Cardiac muscle cell (in vitro differentiated cells and primary cell): ENCODE results near the gene TTC36. TPM values are rescaled to one million over a fixed set of nuclear protein-coding genes. Genes with fewer than 3 reads are reported as not detected.
"Not testable (repeated sequence)": the region's sequence is repeated elsewhere in the genome, so short reads cannot be mapped to it uniquely, and the experiment has no call there.

Experiments used
- DNase-seq, 2 donors: peaks; one replicate each; pipeline versions ENCODE4 v3.0.0 to v3.0.0-alpha.2; 2010 to 2017; ENCODE audit warnings: low read depth in 1 of 2, low spot score in 1 of 2
- H3K27ac ChIP-seq: fragments of 200-600 bp; sonication (generic); 2 replicates; pipeline ENCODE4 v1.5.1; 2016
- H3K27me3 ChIP-seq: fragments of 200-600 bp; sonication (generic); 2 replicates; pipeline ENCODE4 v1.6.0; 2016; ENCODE audit warnings: control low read depth
- H3K36me3 ChIP-seq: fragments of 200-600 bp; sonication (generic); 2 replicates; pipeline ENCODE4 v1.5.1; 2016; ENCODE audit warnings: control low read depth
- H3K4me1 ChIP-seq: fragments of 200-600 bp; sonication (generic); 2 replicates; pipeline ENCODE4 v1.8.1; 2017; ENCODE audit warnings: low read depth, mild to moderate bottlenecking, mixed run types
- H3K4me3 ChIP-seq: fragments of 200-600 bp; sonication (generic); 2 replicates; pipeline ENCODE4 v1.5.1; 2016; ENCODE audit warnings: mild to moderate bottlenecking
- H3K9me3 ChIP-seq: fragments of 200-600 bp; sonication (generic); 2 replicates; pipeline ENCODE4 v1.5.1; 2017; ENCODE audit warnings: low read depth, mild to moderate bottlenecking, control low read depth
- polyA plus RNA-seq: library from polyadenylated mRNA; unstranded; fragments of >200 nt; fragmentation: Nextera tagmentation; extraction: Ambion mirVana; gene quantifications from 2 replicates; pipeline ENCODE4 v1.2.1, GENCODE V29; 2016
- total RNA-seq: library from RNA; depleted of rRNA; stranded (reverse); fragments of >200 nt; gene quantifications from 2 replicates; pipeline ENCODE4 v1.2.3, GENCODE V29; 2016
- TF ChIP-seq, protein P1 (sequence below): IDR thresholded peaks from 2 replicates; pipeline ENCODE4 v1.5.1; 2012; ENCODE audit warnings: low read depth, mild to moderate bottlenecking, low read length

The TTC36 gene
- total and polyA plus RNA-seq, 2 experiments from 2014 or later = 5.6 to 8.2 TPM

DNA sequence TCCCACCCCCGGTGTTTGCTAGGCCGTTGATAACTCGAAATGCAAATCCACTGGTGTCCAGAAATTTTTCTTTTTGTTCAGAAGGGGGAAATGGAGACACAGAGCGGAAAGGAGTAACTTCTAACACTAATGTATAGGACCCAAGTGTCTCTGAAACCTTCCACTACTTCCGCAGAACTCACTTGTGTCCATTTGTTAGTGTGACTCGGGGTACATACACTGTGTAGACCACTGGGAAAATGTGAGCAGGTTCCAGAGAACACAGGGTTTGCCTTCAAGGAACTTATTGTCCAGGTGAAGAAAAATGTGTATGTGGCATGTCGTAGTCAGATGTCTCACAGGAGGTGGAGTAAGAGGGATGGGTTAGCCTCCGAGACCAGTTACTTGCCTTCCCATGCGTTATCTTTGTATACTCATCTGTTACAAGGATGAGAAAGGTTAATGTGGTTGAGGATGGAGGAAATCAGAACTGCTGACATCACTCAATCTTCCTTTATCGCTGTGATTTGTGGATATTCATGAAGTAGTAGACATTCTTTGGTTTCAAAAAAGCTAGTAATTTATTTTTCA, 45.8 kb downstream of the TTC36 start:
- Histone ChIP-seq H3K4me3 (peak overlapping the region; percentile 95), H3K27me3 (no peaks in the 10 kb centered on the region), H3K9me3 (no peaks in the 10 kb centered on the region), H3K27ac (peak overlapping the region; percentile 98), H3K36me3 (no peaks in the 10 kb centered on the region), H3K4me1 (peaks cover 15% of the 10 kb centered on the region)
- TF ChIP-seq, protein P1, sequence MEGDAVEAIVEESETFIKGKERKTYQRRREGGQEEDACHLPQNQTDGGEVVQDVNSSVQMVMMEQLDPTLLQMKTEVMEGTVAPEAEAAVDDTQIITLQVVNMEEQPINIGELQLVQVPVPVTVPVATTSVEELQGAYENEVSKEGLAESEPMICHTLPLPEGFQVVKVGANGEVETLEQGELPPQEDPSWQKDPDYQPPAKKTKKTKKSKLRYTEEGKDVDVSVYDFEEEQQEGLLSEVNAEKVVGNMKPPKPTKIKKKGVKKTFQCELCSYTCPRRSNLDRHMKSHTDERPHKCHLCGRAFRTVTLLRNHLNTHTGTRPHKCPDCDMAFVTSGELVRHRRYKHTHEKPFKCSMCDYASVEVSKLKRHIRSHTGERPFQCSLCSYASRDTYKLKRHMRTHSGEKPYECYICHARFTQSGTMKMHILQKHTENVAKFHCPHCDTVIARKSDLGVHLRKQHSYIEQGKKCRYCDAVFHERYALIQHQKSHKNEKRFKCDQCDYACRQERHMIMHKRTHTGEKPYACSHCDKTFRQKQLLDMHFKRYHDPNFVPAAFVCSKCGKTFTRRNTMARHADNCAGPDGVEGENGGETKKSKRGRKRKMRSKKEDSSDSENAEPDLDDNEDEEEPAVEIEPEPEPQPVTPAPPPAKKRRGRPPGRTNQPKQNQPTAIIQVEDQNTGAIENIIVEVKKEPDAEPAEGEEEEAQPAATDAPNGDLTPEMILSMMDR = no peak
- peak in 1 of 2 donors; percentile 46 for DNase-seq

DNA sequence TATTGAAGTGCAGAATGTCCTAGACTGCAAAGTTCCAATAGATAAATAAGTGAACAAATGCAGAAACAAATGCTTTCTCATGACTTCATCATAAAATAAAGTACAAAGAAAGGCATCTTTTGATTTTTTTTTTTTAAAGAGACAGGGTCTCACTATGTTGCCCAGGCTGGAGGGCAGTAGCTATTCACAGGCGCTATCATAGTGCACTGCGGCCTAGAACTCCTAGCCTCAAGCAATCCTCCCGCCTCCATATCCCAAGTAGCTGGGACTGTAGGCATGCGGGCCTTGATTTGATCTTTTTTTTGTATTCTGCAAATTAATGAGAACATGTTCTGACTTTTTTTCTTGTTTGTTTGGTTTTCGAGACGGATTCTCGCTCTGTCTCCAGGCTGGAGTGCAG, 47.4 kb downstream of the TTC36 start:
- H3K27me3 ChIP-seq = no peaks in the 10 kb centered on the region
- no peak overlapping the region for H3K4me3 ChIP-seq
- peaks cover 15% of the 10 kb centered on the region for H3K4me1 ChIP-seq
- no peak overlapping the region for H3K27ac ChIP-seq
- no peak for DNase-seq
- H3K9me3 ChIP-seq = no peaks in the 10 kb centered on the region
- H3K36me3 ChIP-seq = no peaks in the 10 kb centered on the region
- TF ChIP-seq, protein P1 = no peak

DNA sequence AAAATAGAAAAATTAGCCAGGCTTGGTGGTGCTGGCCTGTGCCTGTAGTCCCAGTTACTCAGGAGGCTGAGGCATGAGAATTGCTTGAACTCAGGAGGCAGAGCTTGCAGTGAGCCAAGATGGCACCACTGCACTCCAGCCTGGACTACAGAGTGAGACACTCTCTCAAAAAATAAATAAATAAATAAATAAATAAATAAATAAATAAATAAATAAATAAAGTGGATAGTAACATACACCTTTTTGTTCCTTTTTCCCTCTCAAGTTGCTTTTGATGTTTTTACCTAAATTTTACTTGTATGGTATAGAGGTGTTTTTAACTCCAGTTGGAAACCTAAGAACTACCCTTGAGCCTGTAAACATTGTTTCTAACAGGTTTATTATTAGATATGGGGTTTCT, 50.7 kb downstream of the TTC36 start:
- H3K27ac ChIP-seq, H3K4me3 ChIP-seq, H3K27me3 ChIP-seq, DNase-seq, H3K9me3 ChIP-seq: not testable (repeated sequence)
- Histone ChIP-seq H3K36me3 (peaks cover 10% of the 10 kb centered on the region), H3K4me1 (peaks cover 15% of the 10 kb centered on the region)

Other genes starting within 250 kb of the TTC36 start
- not detected in 2 replicates for gene CD3E, start 222.7 kb upstream of the TTC36 start, total RNA-seq
- not detected in 2 replicates for gene CD3E, start 222.7 kb upstream of the TTC36 start, polyA plus RNA-seq
- not detected in 2 replicates for gene CD3D, start 184.8 kb upstream of the TTC36 start, total RNA-seq
- not detected in 2 replicates for gene CD3D, start 184.8 kb upstream of the TTC36 start, polyA plus RNA-seq
- not detected in 2 replicates for gene CD3G, start 183.1 kb upstream of the TTC36 start, total RNA-seq
- gene CD3G, start 183.1 kb upstream of the TTC36 start, polyA plus RNA-seq = not detected in 2 replicates
- gene UBE4A, start 167.9 kb upstream of the TTC36 start, total RNA-seq = 23.6 and 25.9 TPM in 2 replicates
- gene UBE4A, start 167.9 kb upstream of the TTC36 start, polyA plus RNA-seq = 17.4 and 26.6 TPM in 2 replicates
- gene ATP5MG, start 125.9 kb upstream of the TTC36 start, total RNA-seq = 65.3 and 90.5 TPM in 2 replicates
- gene ATP5MG, start 125.9 kb upstream of the TTC36 start, polyA plus RNA-seq = 734 and 884 TPM in 2 replicates
- 23.4 and 48.2 TPM in 2 replicates for gene KMT2A, start 91.0 kb upstream of the TTC36 start, total RNA-seq
- gene KMT2A, start 91.0 kb upstream of the TTC36 start, polyA plus RNA-seq = 28.0 and 31.6 TPM in 2 replicates
- 50.0 and 51.3 TPM in 2 replicates for gene TMEM25, start 3.7 kb downstream of the TTC36 start, total RNA-seq
- 34.9 and 41.1 TPM in 2 replicates for gene TMEM25, start 3.7 kb downstream of the TTC36 start, polyA plus RNA-seq
- gene IFT46, start 38.5 kb downstream of the TTC36 start, total RNA-seq = 22.0 and 25.2 TPM in 2 replicates
- 24.5 and 24.8 TPM in 2 replicates for gene IFT46, start 38.5 kb downstream of the TTC36 start, polyA plus RNA-seq
- 77.6 and 94.3 TPM in 2 replicates for gene ARCN1, start 44.9 kb downstream of the TTC36 start, total RNA-seq
- 117 and 124 TPM in 2 replicates for gene ARCN1, start 44.9 kb downstream of the TTC36 start, polyA plus RNA-seq
- 95.7 and 126 TPM in 2 replicates for gene PHLDB1, start 80.1 kb downstream of the TTC36 start, total RNA-seq
- 56.7 and 60.2 TPM in 2 replicates for gene PHLDB1, start 80.1 kb downstream of the TTC36 start, polyA plus RNA-seq
- gene TREH, start 152.2 kb downstream of the TTC36 start, total RNA-seq = not detected in 2 replicates
- 0.42 TPM in 1 of 2 replicates, not detected in the other for gene TREH, start 152.2 kb downstream of the TTC36 start, polyA plus RNA-seq